ENCODE data around the gene CARM1.

DNA sequence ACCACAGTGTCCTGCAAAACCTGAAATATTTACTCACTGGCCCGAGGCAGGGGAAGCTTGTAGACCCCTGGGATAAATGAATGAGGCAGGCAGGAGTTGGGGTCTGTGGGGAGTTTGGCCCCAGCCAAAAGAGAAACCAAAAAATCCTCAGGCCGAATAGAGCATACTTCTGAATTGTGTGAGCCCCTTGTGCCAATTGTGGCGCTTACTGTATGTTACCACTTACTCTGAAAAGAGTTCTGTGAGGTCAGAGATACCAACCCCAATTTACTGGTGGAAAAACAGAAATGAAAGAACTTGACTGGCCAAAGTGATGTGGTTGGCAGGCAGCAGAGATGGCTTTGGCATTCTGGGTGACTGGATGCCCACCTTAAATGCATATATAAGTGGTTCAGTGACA lies 6.9 kb downstream of the CARM1 start:
- TF ChIP-seq, protein P1, sequence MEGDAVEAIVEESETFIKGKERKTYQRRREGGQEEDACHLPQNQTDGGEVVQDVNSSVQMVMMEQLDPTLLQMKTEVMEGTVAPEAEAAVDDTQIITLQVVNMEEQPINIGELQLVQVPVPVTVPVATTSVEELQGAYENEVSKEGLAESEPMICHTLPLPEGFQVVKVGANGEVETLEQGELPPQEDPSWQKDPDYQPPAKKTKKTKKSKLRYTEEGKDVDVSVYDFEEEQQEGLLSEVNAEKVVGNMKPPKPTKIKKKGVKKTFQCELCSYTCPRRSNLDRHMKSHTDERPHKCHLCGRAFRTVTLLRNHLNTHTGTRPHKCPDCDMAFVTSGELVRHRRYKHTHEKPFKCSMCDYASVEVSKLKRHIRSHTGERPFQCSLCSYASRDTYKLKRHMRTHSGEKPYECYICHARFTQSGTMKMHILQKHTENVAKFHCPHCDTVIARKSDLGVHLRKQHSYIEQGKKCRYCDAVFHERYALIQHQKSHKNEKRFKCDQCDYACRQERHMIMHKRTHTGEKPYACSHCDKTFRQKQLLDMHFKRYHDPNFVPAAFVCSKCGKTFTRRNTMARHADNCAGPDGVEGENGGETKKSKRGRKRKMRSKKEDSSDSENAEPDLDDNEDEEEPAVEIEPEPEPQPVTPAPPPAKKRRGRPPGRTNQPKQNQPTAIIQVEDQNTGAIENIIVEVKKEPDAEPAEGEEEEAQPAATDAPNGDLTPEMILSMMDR (conservative IDR thresholded peaks at IDR 0.05; ENCODE audit: low read length): no peak
- TF ChIP-seq EZH2phosphoT487 (IDR thresholded peaks at IDR 0.05; ENCODE audit: borderline replicate concordance): no peak
